ENCODE results near the gene DDIT3. TPM values are rescaled to one million over a fixed set of nuclear protein-coding genes. Genes with fewer than 3 reads are reported as not detected.
A peak's percentile ranks its signal among the peaks of the same experiment; 100 is the strongest.
"Not testable (repeated sequence)": the region's sequence is repeated elsewhere in the genome, so short reads cannot be mapped to it uniquely, and the experiment has no call there.

Gene DDIT3
- total and polyA plus RNA-seq, 2 donors (not counting 1 experiment from before 2014, with no cell fraction given), result 35.6 to 159 TPM

DNA sequence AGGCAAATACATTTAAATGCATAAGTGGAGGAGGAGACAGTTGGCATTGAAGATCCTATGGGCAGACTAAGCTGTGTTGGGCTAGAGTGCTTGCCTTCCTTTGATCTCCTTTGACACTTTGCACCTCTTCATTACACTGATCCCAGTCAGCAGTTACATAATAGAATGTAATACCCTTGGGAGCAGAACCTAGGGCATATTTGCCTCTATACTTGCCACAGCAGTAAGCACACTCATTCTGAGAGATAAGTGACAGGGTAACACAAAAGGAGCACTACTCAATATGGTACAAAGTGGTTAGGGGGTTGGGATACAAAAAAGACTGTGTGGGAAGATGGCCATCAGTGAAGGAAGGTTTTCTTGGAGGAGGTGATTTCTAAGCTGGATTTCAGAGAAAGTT, 23.5 kb downstream of the DDIT3 start:
- ChIA-PET CTCF (interaction anchor here (0.5 kb wide), 1 partner anchor 121 kb away, joined by 3 read pairs; no protein-coding TSS in a partner anchor), POLR2A (interaction anchor here (0.7 kb wide), 2 partner anchors 19 to 269 kb away, joined by 4 read pairs; no protein-coding TSS in a partner anchor)
- no peak overlapping the region for H3K9ac ChIP-seq (ENCODE audit: low read length)
- no peaks in the 10 kb centered on the region for H3K27me3 ChIP-seq (replicated peaks in 1 of 4; ENCODE audit: control extremely low read depth in 1 of 4, control insufficient read depth in 3 of 4, insufficient read depth in 4 of 4, low read length in 3 of 4)
- H3K36me3 ChIP-seq (replicated peaks in 1 of 2; ENCODE audit: control extremely low read depth in 1 of 2, control insufficient read depth in 1 of 2, extremely low read depth in 1 of 2, insufficient read depth in 2 of 2, low read length in 1 of 2), result peaks cover 0 to 52% of the 10 kb centered on the region in 2 experiments
- peaks cover 7% of the 10 kb centered on the region for H3K4me1 Mint-ChIP-seq
- H3K4me3 ChIP-seq (ENCODE audit: control extremely low read depth in 1 of 5, extremely low read depth in 1 of 5, insufficient read depth in 1 of 5, low read depth in 2 of 5, low read length in 4 of 5), result no peak overlapping the region
- TF ChIP-seq EZH2 (IDR thresholded peaks at IDR 0.05; ENCODE audit: borderline replicate concordance, insufficient read depth, low read depth, low read length, poor library complexity, severe bottlenecking), result no peak
- TF ChIP-seq, protein P1, sequence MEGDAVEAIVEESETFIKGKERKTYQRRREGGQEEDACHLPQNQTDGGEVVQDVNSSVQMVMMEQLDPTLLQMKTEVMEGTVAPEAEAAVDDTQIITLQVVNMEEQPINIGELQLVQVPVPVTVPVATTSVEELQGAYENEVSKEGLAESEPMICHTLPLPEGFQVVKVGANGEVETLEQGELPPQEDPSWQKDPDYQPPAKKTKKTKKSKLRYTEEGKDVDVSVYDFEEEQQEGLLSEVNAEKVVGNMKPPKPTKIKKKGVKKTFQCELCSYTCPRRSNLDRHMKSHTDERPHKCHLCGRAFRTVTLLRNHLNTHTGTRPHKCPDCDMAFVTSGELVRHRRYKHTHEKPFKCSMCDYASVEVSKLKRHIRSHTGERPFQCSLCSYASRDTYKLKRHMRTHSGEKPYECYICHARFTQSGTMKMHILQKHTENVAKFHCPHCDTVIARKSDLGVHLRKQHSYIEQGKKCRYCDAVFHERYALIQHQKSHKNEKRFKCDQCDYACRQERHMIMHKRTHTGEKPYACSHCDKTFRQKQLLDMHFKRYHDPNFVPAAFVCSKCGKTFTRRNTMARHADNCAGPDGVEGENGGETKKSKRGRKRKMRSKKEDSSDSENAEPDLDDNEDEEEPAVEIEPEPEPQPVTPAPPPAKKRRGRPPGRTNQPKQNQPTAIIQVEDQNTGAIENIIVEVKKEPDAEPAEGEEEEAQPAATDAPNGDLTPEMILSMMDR (IDR thresholded peaks at IDR 0.05), result no peak
- DNase-seq (no peak), ATAC-seq (ENCODE audit: low read depth) (no peak)
- no peaks in the 10 kb centered on the region for H3K4me1 ChIP-seq (ENCODE audit: control insufficient read depth in 2 of 2, insufficient read depth in 2 of 2, low read length in 2 of 2)
- no peaks in the 10 kb centered on the region for H4K20me1 ChIP-seq (ENCODE audit: control insufficient read depth, insufficient read depth, low read length, poor library complexity, severe bottlenecking)
- H3K9me3 Mint-ChIP-seq (ENCODE audit: insufficient read depth), result no peaks in the 10 kb centered on the region
- H3K27ac Mint-ChIP-seq, result peak overlapping the region; percentile 10
- no peak overlapping the region for H3K4me3 Mint-ChIP-seq
- H3K9me3 ChIP-seq (ENCODE audit: control extremely low read depth in 1 of 3, control insufficient read depth in 2 of 3, insufficient read depth in 1 of 3, low read length in 2 of 3), result no peaks in the 10 kb centered on the region
- peaks cover 28% of the 10 kb centered on the region for H3K79me2 ChIP-seq (ENCODE audit: control insufficient read depth, insufficient read depth, low read length)
- intact Hi-C loops (cut with micrococcal nuclease), result no loop called here
- H3K27me3 Mint-ChIP-seq, result no peaks in the 10 kb centered on the region
- no peak overlapping the region for H3K4me2 ChIP-seq (replicated peaks; ENCODE audit: low read depth, low read length, poor library complexity, severe bottlenecking)
- H3K27ac ChIP-seq (ENCODE audit: low read length in 2 of 2), result no peak overlapping the region
- H2AFZ ChIP-seq (ENCODE audit: insufficient read depth, low read depth, low read length, poor library complexity, severe bottlenecking), result no peak overlapping the region

DNA sequence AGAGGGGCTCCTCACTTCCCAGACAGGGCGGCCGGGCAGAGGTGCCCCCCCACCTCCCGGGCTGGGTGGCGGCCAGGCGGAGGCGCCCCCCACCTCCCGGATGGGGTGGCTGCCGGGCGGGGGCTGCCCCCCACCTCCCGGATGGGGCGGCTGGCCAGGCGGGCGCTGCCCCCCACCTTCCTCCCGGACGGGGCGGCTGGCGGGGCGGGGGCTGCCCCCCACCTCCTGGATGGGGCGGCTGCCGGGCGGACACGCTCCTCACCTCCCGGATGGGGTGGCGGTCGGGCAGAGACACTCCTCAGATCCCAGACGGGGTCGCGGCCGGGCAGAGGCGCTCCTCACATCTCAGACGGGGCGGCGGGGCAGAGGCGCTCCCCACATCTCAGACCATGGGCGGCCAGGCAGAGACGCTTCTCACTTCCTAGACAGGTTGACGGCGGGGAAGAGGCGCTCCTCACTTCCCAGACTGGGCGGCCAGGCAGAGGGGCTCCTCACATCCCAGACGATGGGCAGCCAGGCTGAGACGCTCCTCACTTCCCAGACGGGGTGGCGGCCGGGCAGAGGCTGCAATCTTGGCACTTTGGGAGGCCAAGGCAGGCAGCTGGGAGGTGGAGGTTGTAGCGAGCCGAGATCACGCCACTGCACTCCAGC, 25.1 kb downstream of the DDIT3 start:
- WGBS (ENCODE audit: insufficient coverage), result 96% methylated on average over 32 of the region's 48 CpGs
- H2AFZ ChIP-seq (ENCODE audit: insufficient read depth, low read depth, low read length, poor library complexity, severe bottlenecking); H3K4me2 ChIP-seq (replicated peaks; ENCODE audit: low read depth, low read length, poor library complexity, severe bottlenecking); H3K27me3 Mint-ChIP-seq; H3K27ac Mint-ChIP-seq; CTCF ChIA-PET; H3K4me3 ChIP-seq (ENCODE audit: control extremely low read depth in 1 of 5, extremely low read depth in 1 of 5, insufficient read depth in 1 of 5, low read depth in 2 of 5, low read length in 4 of 5); POLR2A ChIA-PET; DNase-seq; H3K27me3 ChIP-seq (replicated peaks in 1 of 4; ENCODE audit: control extremely low read depth in 1 of 4, control insufficient read depth in 3 of 4, insufficient read depth in 4 of 4, low read length in 3 of 4); H4K20me1 ChIP-seq (ENCODE audit: control insufficient read depth, insufficient read depth, low read length, poor library complexity, severe bottlenecking); H3K4me3 Mint-ChIP-seq; ATAC-seq (ENCODE audit: low read depth); H3K9me3 ChIP-seq (ENCODE audit: control extremely low read depth in 1 of 3, control insufficient read depth in 2 of 3, insufficient read depth in 1 of 3, low read length in 2 of 3); H3K9ac ChIP-seq (ENCODE audit: low read length); H3K9me3 Mint-ChIP-seq (ENCODE audit: insufficient read depth); H3K27ac ChIP-seq (ENCODE audit: low read length in 2 of 2); intact Hi-C loops (cut with micrococcal nuclease); H3K4me1 ChIP-seq (ENCODE audit: control insufficient read depth in 2 of 2, insufficient read depth in 2 of 2, low read length in 2 of 2): not testable (repeated sequence)
- Histone ChIP-seq H3K79me2 (ENCODE audit: control insufficient read depth, insufficient read depth, low read length) (peaks cover 27% of the 10 kb centered on the region), H3K36me3 (replicated peaks in 1 of 2; ENCODE audit: control extremely low read depth in 1 of 2, control insufficient read depth in 1 of 2, extremely low read depth in 1 of 2, insufficient read depth in 2 of 2, low read length in 1 of 2) (peaks cover 5 to 50% of the 10 kb centered on the region in 2 experiments)
- H3K4me1 Mint-ChIP-seq, result peaks cover 11% of the 10 kb centered on the region

All from B cell (primary cell).